GM19468 (cell line): Measurements from ENCODE around the gene ULK1.
"Not testable (repeated sequence)": the region's sequence is repeated elsewhere in the genome, so short reads cannot be mapped to it uniquely, and the experiment has no call there.

Experiments
- ATAC-seq: cut with Tn5 transposase; IDR thresholded peaks from one replicate; pipeline ENCODE4 v1.9.1; 2021; ENCODE audit warnings: mild to moderate bottlenecking, moderate library complexity, moderate number of reproducible peaks; ENCODE audit not compliant: unreplicated experiment; ENCODE audit errors: extremely low read depth

ULK1 gene

GRCh38 chr12:131959641-131960589 lies 65.5 kb downstream of the ULK1 start:
- ATAC-seq, result no peak

DNA sequence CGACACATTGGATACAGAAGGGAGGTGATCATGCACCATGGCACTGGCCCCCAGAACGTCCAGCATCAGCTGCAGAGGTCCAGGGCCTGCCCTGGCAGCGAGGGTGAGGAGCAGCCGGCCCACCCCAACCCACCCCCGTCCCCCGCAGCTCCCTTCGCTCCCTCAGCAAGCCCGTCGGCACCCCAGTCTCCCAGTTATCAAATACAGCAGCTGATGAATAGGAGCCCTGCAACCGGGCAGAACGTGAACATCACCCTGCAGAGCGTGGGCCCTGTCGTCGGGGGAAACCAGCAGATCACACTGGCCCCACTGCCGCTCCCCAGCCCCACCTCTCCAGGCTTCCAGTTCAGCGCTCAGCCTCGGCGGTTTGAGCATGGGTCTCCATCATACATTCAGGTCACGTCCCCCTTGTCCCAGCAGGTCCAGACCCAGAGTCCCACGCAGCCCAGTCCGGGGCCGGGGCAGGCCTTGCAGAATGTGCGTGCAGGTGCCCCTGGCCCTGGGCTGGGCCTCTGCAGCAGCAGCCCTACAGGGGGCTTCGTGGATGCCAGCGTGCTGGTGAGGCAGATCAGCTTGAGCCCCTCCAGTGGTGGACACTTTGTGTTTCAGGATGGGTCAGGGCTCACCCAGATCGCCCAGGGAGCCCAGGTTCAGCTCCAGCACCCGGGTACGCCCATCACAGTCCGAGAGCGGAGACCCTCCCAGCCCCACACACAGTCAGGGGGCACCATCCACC lies 66.3 kb downstream of the ULK1 start:
- ATAC-seq, result not testable (repeated sequence)

DNA sequence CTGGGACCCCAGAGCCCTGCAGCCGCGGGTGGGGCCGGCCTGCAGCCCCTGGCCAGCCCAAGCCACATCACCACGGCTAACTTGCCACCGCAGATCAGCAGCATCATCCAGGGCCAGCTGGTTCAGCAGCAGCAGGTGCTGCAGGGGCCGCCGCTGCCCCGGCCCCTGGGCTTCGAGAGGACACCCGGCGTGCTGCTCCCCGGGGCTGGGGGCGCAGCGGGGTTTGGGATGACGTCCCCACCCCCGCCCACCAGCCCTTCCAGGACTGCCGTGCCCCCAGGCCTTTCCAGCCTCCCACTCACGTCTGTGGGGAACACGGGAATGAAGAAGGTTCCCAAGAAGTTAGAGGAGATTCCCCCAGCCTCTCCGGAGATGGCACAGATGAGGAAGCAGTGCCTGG lies 66.9 kb downstream of the ULK1 start:
- not testable (repeated sequence) for ATAC-seq

- no peak for ATAC-seq
Measured at GRCh38 chr12:131962069-131962468, 67.6 kb downstream of the ULK1 start.

DNA sequence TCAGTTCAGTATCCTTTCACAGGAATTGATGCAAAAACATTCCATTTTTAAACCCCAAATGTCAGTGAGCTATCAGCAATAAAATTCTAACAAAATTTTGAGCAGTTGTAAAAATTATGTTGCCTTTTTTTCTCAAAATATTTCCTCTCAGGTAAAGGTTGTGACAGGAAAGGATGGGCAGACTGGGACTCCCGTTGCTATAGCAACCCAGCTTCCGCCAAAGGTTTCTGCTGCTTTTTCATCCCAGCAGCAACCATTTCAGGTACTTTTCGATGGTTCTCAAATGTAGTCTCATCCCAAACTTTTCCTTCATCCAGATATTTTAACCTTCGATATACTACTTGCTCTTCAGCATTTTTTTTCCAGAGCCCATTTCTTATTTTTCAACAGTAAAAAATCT lies 69.0 kb downstream of the ULK1 start:
- no peak for ATAC-seq

- no peak for ATAC-seq
Measured at GRCh38 chr12:131965073-131965472, 70.7 kb downstream of the ULK1 start.

DNA sequence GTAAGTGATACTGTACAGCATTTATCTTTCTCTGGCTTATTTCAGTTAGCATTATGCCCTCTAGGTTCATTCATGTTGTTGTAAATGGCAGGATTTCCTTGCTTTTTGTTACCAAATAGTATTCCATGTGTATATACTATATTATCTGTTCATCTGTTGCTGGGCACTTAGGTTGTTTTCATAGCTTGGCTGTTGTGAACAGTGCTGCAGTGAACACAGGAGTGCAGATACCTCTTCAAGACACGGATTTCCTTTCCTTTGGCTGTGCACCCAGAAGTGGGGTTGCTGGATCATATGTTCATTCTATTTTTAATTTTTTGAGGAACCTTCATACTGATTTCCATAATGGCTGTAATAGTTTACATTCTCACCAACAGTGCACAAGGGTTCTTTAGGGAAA lies 76.8 kb downstream of the ULK1 start:
- no peak for ATAC-seq
